HepG2 (cell line): ENCODE measurements around the gene PMVK. TPM values are rescaled to one million over a fixed set of nuclear protein-coding genes. Genes with fewer than 3 reads are reported as not detected.
A peak's percentile ranks its signal among the peaks of the same experiment; 100 is the strongest.
"Not testable (repeated sequence)": the region's sequence is repeated elsewhere in the genome, so short reads cannot be mapped to it uniquely, and the experiment has no call there.

Source experiments
- ATAC-seq: fragments of 200-7000 bp; cut with Tn5 transposase; 3 replicates; pipeline ENCODE4 v1.9.1; 2020; ENCODE audit warnings: mild to moderate bottlenecking, moderate library complexity
- BruUV-seq: library from RNA; stranded (reverse); fragments of 400-500 nt; replicated peaks from 2 replicates; lab custom pipeline; 2021; lab: Mats Ljungman, UMichigan
- CTCF ChIA-PET: fragments of 300-600 bp; formaldehyde crosslinking; extraction: SDS; loops from one replicate; lab custom pipeline; 2021; ENCODE audit warnings: low total read pairs, inconsistent platforms, low intra/inter-chr PET ratio; lab: Yijun Ruan, JAX
- POLR2A ChIA-PET: fragments of 350-600 bp; sonication (Branson Sonifier 250); formaldehyde crosslinking; loops from one replicate; lab custom pipeline; 2020; ENCODE audit warnings: antibody characterized with exemption, inconsistent platforms; lab: Yijun Ruan, JAX
- DNase-seq: peaks from one replicate; pipeline ENCODE4 v3.0.0-alpha.2; 2015; ENCODE audit warnings: low spot score
- FAIRE-seq: peaks from 3 replicates; lab custom pipeline; 2011; peaks lifted over from hg19 to GRCh38; lab: Jason Lieb, UNC
- H2AFZ ChIP-seq: one replicate; pipeline ENCODE4 v1.6.1; 2011; ENCODE audit warnings: low read length, inconsistent platforms
- H3K27ac ChIP-seq: fragments of 300-600 bp; 3 replicates; pipeline ENCODE4 v1.8.0; 2011; ENCODE audit warnings: mixed run types, mild to moderate bottlenecking, mixed read lengths, low read length, inconsistent platforms; ENCODE audit not compliant: insufficient read depth; ENCODE audit errors: extremely low read length
- H3K27me3 ChIP-seq, 2 experiments: fragments of 200-600 bp in 1 of 2; 2 replicates in 1 of 2; 3 replicates in 1 of 2; pipeline versions ENCODE4 v1.6.0 to v1.8.0; 2011; ENCODE audit warnings: low read length in 2 of 2, mild to moderate bottlenecking in 2 of 2, moderate library complexity in 2 of 2, inconsistent platforms in 1 of 2; ENCODE audit not compliant: insufficient read depth in 2 of 2, control insufficient read depth in 1 of 2
- H3K36me3 ChIP-seq, 2 experiments: fragments of 200-600 bp in 1 of 2; replicated peaks in 1 of 2; 2 replicates in 1 of 2; 3 replicates in 1 of 2; pipeline versions ENCODE4 v1.5.1 to v1.8.0; 2011; ENCODE audit warnings: low read length in 2 of 2, inconsistent platforms in 1 of 2; ENCODE audit not compliant: insufficient read depth in 2 of 2, control insufficient read depth in 1 of 2
- H3K4me1 ChIP-seq: 2 replicates; pipeline ENCODE4 v1.5.1; 2012; ENCODE audit warnings: low read length, inconsistent platforms; ENCODE audit not compliant: insufficient read depth
- H3K4me2 ChIP-seq: 2 replicates; pipeline ENCODE4 v1.6.0; 2011; ENCODE audit warnings: low read depth, low read length, inconsistent platforms
- H3K4me3 ChIP-seq, 3 experiments: fragments of 200-600 bp in 1 of 3; sonication (generic), shearing (Covaris generic) in 1 of 3; replicated peaks in 1 of 3; 2 replicates each; pipeline ENCODE4 v1.5.1; 2011 to 2016; ENCODE audit warnings: low read length in 3 of 3, inconsistent platforms in 2 of 3, low read depth in 2 of 3, mild to moderate bottlenecking in 2 of 3, control low read depth in 1 of 3, mixed read lengths in 1 of 3; ENCODE audit not compliant: insufficient read depth in 1 of 3
- H3K79me2 ChIP-seq: one replicate; pipeline ENCODE4 v1.6.1; 2011; ENCODE audit warnings: low read length, inconsistent platforms; ENCODE audit not compliant: insufficient read depth
- H3K9ac ChIP-seq: 2 replicates; pipeline ENCODE4 v1.6.0; 2011; ENCODE audit warnings: mild to moderate bottlenecking, low read depth, low read length, inconsistent platforms; ENCODE audit not compliant: insufficient read depth
- H3K9me3 ChIP-seq: 2 replicates; pipeline ENCODE4 v1.5.1; 2012; ENCODE audit warnings: mild to moderate bottlenecking, low read length
- H4K20me1 ChIP-seq: 2 replicates; pipeline ENCODE4 v1.6.0; 2011; ENCODE audit warnings: inconsistent platforms, mild to moderate bottlenecking, low read length, moderate library complexity; ENCODE audit not compliant: insufficient read depth
- MAZ ChIP-seq, 2 experiments: sonication (generic) in 1 of 2; formaldehyde crosslinking in 1 of 2; IDR thresholded peaks; 2 replicates each; pipeline versions ENCODE4 v1.5.0 to v1.6.1; 2012 to 2020; ENCODE audit warnings: low read depth in 2 of 2, mild to moderate bottlenecking in 2 of 2, borderline replicate concordance in 1 of 2, improper control_type of control experiment in 1 of 2, low read length in 1 of 2, missing genetic modification reagents in 1 of 2, moderate library complexity in 1 of 2
- NR2F6 ChIP-seq, 2 experiments: IDR thresholded peaks; 2 replicates each; pipeline ENCODE4 v1.6.1; 2016; ENCODE audit warnings: antibody characterized with exemption in 1 of 2, mild to moderate bottlenecking in 1 of 2
- POGK ChIP-seq: sonication (generic); formaldehyde crosslinking; conservative IDR thresholded peaks from 2 replicates; pipeline ENCODE4 v1.8.0; 2022; ENCODE audit warnings: mild to moderate bottlenecking, moderate library complexity, missing genetic modification reagents
- SP5 ChIP-seq: IDR thresholded peaks from 2 replicates; pipeline ENCODE4 v1.6.1; 2016; ENCODE audit warnings: low read depth, borderline replicate concordance
- TBX2 ChIP-seq: sonication (generic); formaldehyde crosslinking; IDR thresholded peaks from 2 replicates; pipeline ENCODE4 v1.5.0; 2020; ENCODE audit warnings: missing genetic modification reagents, mild to moderate bottlenecking, borderline replicate concordance
- THYN1 ChIP-seq: sonication (generic); formaldehyde crosslinking; IDR thresholded peaks from 2 replicates; pipeline ENCODE4 v1.8.1; 2023; ENCODE audit warnings: low read depth, mild to moderate bottlenecking, moderate library complexity, missing genetic modification reagents, borderline replicate concordance
- ZNF660 ChIP-seq: sonication (generic); formaldehyde crosslinking; IDR thresholded peaks from 2 replicates; pipeline ENCODE4 v1.5.1; 2020; ENCODE audit warnings: mild to moderate bottlenecking, low read depth, missing genetic modification reagents, borderline replicate concordance
- WGBS: methylation state at CpG from one replicate; pipeline ENCODE4 v1.1.6; 2017; ENCODE audit warnings: low lambda C conversion rate; 5-methylcytosine and 5-hydroxymethylcytosine counted together
- in situ Hi-C: cut with HindIII; loops from 2 replicates; pipeline ENCODE4 v1.10.0; 2017; ENCODE audit warnings: low pct_unique_long_range_greater_than_20kb; ENCODE audit not compliant: extremely low pct_ligation_motif_present
- intact Hi-C: fragments of 100-400 bp; cut with micrococcal nuclease; formaldehyde crosslinking; loops from one replicate; pipeline ENCODE4 v1.10.0; 2022; ENCODE audit not compliant: unreplicated experiment
- polyA plus RNA-seq, 8 experiments: library from polyadenylated mRNA; depleted of rRNA in 3 of 8; stranded (reverse) in 7 of 8; unstranded in 1 of 8; fragments of >200 nt; fragmentation: Illumina TruSeq in 4 of 8; extraction: Trizol in 4 of 8; gene quantifications; 2 replicates each; pipeline versions ENCODE4 v1.2.1 to v1.2.3, GENCODE V29; 2011 to 2016; ENCODE audit warnings: low read depth in 4 of 8, missing spikeins in 1 of 8, mixed read lengths in 1 of 8; ENCODE audit not compliant: insufficient read depth in 1 of 8
- total RNA-seq, 5 experiments: library from RNA; depleted of rRNA; stranded (reverse); fragments of >200 nt; fragmentation: Illumina TruSeq; extraction: Trizol; gene quantifications; 2 replicates each; pipeline ENCODE4 v1.2.3, GENCODE V29; 2016; ENCODE audit warnings: low read depth in 1 of 5
- TF ChIP-seq, protein P1 (sequence below): IDR thresholded peaks from 2 replicates; pipeline ENCODE4 v1.6.1; 2016; ENCODE audit warnings: low read depth, missing genetic modification reagents, missing compliant biosample characterization

PMVK gene
- total and polyA plus RNA-seq, 2 of the 13 experiments (the other 11 are each of a cell fraction or from before 2014, with no cell fraction given) = 3.9 to 12.6 TPM

DNA sequence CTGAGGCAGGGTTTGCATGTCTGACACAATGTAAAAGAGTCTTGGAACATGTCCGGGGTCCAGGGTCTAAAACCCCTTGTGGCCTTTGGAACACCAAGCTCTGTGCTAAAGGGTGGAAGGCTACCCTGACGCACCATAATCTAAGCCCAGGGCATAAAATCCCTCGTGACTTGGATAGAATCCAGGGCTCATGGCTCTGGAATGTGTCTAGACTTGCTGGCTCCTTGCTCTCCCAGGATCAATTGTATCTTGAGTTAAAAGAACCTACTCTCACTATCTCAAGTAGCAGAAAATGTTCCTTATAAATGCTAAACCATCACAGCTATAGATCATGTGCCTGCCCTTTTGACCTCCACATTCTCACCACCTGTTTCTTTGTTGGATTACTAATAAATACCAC lies 28.4 kb downstream of the PMVK start:
- H4K20me1 ChIP-seq; FAIRE-seq; H3K9ac ChIP-seq; CTCF ChIA-PET; H3K4me3 ChIP-seq; H3K27me3 ChIP-seq; H3K4me2 ChIP-seq; H3K79me2 ChIP-seq; H2AFZ ChIP-seq; BruUV-seq; H3K36me3 ChIP-seq; DNase-seq; ATAC-seq; H3K9me3 ChIP-seq; in situ Hi-C loops; H3K27ac ChIP-seq; TF ChIP-seq NR2F6 (CRISPR knock-in tag; IDR thresholded peaks at IDR 0.05): not testable (repeated sequence)
- H3K4me1 ChIP-seq = peaks cover 30% of the 10 kb centered on the region
- TF ChIP-seq NR2F6 (IDR thresholded peaks at IDR 0.05) = 0 out of 2 replicates have a peak, but pooled peaks have one; percentile 26
- POLR2A ChIA-PET = interaction anchor here (1.4 to 2.1 kb wide), 3 partner anchors 24 to 47 kb away, joined by 4 to 9 read pairs (median 6); partner anchors contain the start of gene PBXIP1
- 13% methylated on average over 1 of the region's 3 CpGs for WGBS
- intact Hi-C loops = loop anchor here (5.0 to 10.0 kb wide), 2 partner anchors 139 to 177 kb away; no protein-coding TSS in a partner anchor

DNA sequence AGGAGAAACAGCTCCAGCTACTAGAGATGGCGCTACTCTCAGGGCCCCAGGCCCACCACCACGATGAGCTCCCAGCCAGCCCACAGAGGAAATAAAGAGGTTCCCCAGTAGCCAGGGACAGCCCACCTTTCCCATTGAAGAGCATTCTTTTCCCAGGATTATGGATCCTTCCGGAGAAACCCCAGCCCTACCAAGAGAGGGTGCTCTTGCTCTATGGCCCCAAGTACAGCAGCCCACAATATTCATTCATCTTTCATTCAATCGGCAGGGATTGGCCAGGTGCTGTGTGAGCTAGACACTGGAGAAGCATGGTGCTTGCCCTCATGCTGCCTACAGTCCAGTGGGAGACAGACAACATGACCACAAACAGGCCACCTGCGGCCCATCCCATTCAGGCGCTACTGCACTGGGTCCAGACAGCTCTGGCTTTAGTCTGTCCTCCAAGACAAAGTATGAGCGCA lies 29.9 kb downstream of the PMVK start:
- Histone ChIP-seq H3K4me2 (0 out of 2 replicates have a peak overlapping the region, but pooled peaks have one; percentile 37), H3K4me3 (no peak overlapping the region), H4K20me1 (no peaks in the 10 kb centered on the region), H3K9ac (no peak overlapping the region), H2AFZ (no peak overlapping the region), H3K9me3 (no peaks in the 10 kb centered on the region), H3K4me1 (peaks cover 20% of the 10 kb centered on the region), H3K27ac (no peak overlapping the region), H3K27me3 (no peaks in the 10 kb centered on the region), H3K36me3 (no peaks in the 10 kb centered on the region), H3K79me2 (no peaks in the 10 kb centered on the region)
- CTCF ChIA-PET = interaction anchor here (0.7 to 1.9 kb wide), 6 partner anchors 30 to 155 kb away, joined by 3 to 15 read pairs (median 5); partner anchors contain the start of gene PMVK
- FAIRE-seq = no peak
- WGBS = 44% methylated on average over 6 of the region's 7 CpGs
- POLR2A ChIA-PET = interaction anchor here (0.9 to 2.1 kb wide), 4 partner anchors 26 to 49 kb away, joined by 4 to 6 read pairs (median 4); partner anchors contain the start of genes PBXIP1 and PMVK
- intact Hi-C loops (loop anchor here (1.0 to 10.0 kb wide), 5 partner anchors 30 to 178 kb away; partner anchors contain the start of gene PMVK), in situ Hi-C loops (no loop called here)
- peak; percentile 88 for ATAC-seq
- BruUV-seq = no TSS peak
- DNase-seq = peak; percentile 52
- TF ChIP-seq SP5 (CRISPR knock-in tag) = no peak
- no peak; the same call in 1 of the 2 replicates for TF ChIP-seq TBX2
- TF ChIP-seq, protein P1, sequence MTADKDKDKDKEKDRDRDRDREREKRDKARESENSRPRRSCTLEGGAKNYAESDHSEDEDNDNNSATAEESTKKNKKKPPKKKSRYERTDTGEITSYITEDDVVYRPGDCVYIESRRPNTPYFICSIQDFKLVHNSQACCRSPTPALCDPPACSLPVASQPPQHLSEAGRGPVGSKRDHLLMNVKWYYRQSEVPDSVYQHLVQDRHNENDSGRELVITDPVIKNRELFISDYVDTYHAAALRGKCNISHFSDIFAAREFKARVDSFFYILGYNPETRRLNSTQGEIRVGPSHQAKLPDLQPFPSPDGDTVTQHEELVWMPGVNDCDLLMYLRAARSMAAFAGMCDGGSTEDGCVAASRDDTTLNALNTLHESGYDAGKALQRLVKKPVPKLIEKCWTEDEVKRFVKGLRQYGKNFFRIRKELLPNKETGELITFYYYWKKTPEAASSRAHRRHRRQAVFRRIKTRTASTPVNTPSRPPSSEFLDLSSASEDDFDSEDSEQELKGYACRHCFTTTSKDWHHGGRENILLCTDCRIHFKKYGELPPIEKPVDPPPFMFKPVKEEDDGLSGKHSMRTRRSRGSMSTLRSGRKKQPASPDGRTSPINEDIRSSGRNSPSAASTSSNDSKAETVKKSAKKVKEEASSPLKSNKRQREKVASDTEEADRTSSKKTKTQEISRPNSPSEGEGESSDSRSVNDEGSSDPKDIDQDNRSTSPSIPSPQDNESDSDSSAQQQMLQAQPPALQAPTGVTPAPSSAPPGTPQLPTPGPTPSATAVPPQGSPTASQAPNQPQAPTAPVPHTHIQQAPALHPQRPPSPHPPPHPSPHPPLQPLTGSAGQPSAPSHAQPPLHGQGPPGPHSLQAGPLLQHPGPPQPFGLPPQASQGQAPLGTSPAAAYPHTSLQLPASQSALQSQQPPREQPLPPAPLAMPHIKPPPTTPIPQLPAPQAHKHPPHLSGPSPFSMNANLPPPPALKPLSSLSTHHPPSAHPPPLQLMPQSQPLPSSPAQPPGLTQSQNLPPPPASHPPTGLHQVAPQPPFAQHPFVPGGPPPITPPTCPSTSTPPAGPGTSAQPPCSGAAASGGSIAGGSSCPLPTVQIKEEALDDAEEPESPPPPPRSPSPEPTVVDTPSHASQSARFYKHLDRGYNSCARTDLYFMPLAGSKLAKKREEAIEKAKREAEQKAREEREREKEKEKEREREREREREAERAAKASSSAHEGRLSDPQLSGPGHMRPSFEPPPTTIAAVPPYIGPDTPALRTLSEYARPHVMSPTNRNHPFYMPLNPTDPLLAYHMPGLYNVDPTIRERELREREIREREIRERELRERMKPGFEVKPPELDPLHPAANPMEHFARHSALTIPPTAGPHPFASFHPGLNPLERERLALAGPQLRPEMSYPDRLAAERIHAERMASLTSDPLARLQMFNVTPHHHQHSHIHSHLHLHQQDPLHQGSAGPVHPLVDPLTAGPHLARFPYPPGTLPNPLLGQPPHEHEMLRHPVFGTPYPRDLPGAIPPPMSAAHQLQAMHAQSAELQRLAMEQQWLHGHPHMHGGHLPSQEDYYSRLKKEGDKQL = no peak
- peak; percentile 99 for TF ChIP-seq POGK (CRISPR knock-in tag)
- no peak for TF ChIP-seq MAZ (IDR thresholded peaks at IDR 0.05; ENCODE audit: borderline replicate concordance, low read depth, low read length)
- peak; percentile 40; the same call in 1 of the 2 replicates for TF ChIP-seq MAZ (CRISPR knock-in tag; IDR thresholded peaks at IDR 0.05; ENCODE audit: low read depth)
- no peak for TF ChIP-seq ZNF660 (CRISPR knock-in tag)
- no peak for TF ChIP-seq THYN1 (CRISPR knock-in tag)
